Measurements from ENCODE around the gene HIVEP3.

- TF ChIP-seq, protein P1, sequence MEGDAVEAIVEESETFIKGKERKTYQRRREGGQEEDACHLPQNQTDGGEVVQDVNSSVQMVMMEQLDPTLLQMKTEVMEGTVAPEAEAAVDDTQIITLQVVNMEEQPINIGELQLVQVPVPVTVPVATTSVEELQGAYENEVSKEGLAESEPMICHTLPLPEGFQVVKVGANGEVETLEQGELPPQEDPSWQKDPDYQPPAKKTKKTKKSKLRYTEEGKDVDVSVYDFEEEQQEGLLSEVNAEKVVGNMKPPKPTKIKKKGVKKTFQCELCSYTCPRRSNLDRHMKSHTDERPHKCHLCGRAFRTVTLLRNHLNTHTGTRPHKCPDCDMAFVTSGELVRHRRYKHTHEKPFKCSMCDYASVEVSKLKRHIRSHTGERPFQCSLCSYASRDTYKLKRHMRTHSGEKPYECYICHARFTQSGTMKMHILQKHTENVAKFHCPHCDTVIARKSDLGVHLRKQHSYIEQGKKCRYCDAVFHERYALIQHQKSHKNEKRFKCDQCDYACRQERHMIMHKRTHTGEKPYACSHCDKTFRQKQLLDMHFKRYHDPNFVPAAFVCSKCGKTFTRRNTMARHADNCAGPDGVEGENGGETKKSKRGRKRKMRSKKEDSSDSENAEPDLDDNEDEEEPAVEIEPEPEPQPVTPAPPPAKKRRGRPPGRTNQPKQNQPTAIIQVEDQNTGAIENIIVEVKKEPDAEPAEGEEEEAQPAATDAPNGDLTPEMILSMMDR (IDR thresholded peaks at IDR 0.05) = no peak
- TF ChIP-seq ATF1 (CRISPR knock-in tag; IDR thresholded peaks at IDR 0.05) (no peak), JUN (CRISPR knock-in tag; IDR thresholded peaks at IDR 0.05) (no peak), OVOL2 (CRISPR knock-in tag; IDR thresholded peaks at IDR 0.05; ENCODE audit: borderline replicate concordance) (no peak), ARID4B (CRISPR knock-in tag; IDR thresholded peaks at IDR 0.05; ENCODE audit: borderline replicate concordance) (no peak), ESRRA (CRISPR knock-in tag; IDR thresholded peaks at IDR 0.05; ENCODE audit: borderline replicate concordance) (no peak), CREM (CRISPR knock-in tag; IDR thresholded peaks at IDR 0.05) (no peak), CREB1 (CRISPR knock-in tag; IDR thresholded peaks at IDR 0.05) (no peak), CDX4 (CRISPR knock-in tag; IDR thresholded peaks at IDR 0.05; ENCODE audit: borderline replicate concordance) (no peak), FOXP1 (CRISPR knock-in tag; IDR thresholded peaks at IDR 0.05; ENCODE audit: borderline replicate concordance) (no peak)
- TF ChIP-seq, protein P2, sequence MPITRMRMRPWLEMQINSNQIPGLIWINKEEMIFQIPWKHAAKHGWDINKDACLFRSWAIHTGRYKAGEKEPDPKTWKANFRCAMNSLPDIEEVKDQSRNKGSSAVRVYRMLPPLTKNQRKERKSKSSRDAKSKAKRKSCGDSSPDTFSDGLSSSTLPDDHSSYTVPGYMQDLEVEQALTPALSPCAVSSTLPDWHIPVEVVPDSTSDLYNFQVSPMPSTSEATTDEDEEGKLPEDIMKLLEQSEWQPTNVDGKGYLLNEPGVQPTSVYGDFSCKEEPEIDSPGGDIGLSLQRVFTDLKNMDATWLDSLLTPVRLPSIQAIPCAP (CRISPR knock-in tag; IDR thresholded peaks at IDR 0.05) = no peak
- TF ChIP-seq, protein P3, sequence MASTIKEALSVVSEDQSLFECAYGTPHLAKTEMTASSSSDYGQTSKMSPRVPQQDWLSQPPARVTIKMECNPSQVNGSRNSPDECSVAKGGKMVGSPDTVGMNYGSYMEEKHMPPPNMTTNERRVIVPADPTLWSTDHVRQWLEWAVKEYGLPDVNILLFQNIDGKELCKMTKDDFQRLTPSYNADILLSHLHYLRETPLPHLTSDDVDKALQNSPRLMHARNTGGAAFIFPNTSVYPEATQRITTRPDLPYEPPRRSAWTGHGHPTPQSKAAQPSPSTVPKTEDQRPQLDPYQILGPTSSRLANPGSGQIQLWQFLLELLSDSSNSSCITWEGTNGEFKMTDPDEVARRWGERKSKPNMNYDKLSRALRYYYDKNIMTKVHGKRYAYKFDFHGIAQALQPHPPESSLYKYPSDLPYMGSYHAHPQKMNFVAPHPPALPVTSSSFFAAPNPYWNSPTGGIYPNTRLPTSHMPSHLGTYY (CRISPR knock-in tag; IDR thresholded peaks at IDR 0.05) = no peak
- TF ChIP-seq, protein P4, sequence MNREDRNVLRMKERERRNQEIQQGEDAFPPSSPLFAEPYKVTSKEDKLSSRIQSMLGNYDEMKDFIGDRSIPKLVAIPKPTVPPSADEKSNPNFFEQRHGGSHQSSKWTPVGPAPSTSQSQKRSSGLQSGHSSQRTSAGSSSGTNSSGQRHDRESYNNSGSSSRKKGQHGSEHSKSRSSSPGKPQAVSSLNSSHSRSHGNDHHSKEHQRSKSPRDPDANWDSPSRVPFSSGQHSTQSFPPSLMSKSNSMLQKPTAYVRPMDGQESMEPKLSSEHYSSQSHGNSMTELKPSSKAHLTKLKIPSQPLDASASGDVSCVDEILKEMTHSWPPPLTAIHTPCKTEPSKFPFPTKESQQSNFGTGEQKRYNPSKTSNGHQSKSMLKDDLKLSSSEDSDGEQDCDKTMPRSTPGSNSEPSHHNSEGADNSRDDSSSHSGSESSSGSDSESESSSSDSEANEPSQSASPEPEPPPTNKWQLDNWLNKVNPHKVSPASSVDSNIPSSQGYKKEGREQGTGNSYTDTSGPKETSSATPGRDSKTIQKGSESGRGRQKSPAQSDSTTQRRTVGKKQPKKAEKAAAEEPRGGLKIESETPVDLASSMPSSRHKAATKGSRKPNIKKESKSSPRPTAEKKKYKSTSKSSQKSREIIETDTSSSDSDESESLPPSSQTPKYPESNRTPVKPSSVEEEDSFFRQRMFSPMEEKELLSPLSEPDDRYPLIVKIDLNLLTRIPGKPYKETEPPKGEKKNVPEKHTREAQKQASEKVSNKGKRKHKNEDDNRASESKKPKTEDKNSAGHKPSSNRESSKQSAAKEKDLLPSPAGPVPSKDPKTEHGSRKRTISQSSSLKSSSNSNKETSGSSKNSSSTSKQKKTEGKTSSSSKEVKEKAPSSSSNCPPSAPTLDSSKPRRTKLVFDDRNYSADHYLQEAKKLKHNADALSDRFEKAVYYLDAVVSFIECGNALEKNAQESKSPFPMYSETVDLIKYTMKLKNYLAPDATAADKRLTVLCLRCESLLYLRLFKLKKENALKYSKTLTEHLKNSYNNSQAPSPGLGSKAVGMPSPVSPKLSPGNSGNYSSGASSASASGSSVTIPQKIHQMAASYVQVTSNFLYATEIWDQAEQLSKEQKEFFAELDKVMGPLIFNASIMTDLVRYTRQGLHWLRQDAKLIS (CRISPR knock-in tag; IDR thresholded peaks at IDR 0.05; ENCODE audit: borderline replicate concordance) = no peak
- TF ChIP-seq, protein P5, sequence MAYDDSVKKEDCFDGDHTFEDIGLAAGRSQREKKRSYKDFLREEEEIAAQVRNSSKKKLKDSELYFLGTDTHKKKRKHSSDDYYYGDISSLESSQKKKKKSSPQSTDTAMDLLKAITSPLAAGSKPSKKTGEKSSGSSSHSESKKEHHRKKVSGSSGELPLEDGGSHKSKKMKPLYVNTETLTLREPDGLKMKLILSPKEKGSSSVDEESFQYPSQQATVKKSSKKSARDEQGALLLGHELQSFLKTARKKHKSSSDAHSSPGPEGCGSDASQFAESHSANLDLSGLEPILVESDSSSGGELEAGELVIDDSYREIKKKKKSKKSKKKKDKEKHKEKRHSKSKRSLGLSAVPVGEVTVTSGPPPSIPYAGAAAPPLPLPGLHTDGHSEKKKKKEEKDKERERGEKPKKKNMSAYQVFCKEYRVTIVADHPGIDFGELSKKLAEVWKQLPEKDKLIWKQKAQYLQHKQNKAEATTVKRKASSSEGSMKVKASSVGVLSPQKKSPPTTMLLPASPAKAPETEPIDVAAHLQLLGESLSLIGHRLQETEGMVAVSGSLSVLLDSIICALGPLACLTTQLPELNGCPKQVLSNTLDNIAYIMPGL (CRISPR knock-in tag; IDR thresholded peaks at IDR 0.05) = no peak
These were observed 372.5 kb downstream of the HIVEP3 start for GRCh38 chr1:41545996-41546832.

Measured in WTC11 (cell line).